Subcutaneous adipose tissue (tissue), 4 donors: ENCODE data around the gene ATF4. TPM values are rescaled to one million over a fixed set of nuclear protein-coding genes. Genes with fewer than 3 reads are reported as not detected.

Experiments
- total RNA-seq, 4 donors: library from RNA; depleted of rRNA; stranded (reverse); fragments of >200 nt; gene quantifications; one replicate each; pipeline ENCODE4 v1.1.0, GENCODE V29; 2016
- TF ChIP-seq, protein P1 (sequence below): fragments of 450-650 bp; IDR thresholded peaks from one replicate; pipeline ENCODE4 v1.5.1; 2016; ENCODE audit warnings: low read depth, mild to moderate bottlenecking, control low read depth, antibody characterized with exemption, moderate library complexity

ATF4 gene
- total RNA-seq, 4 donors from 2014 or later = 333 to 430 (median 399) TPM

DNA sequence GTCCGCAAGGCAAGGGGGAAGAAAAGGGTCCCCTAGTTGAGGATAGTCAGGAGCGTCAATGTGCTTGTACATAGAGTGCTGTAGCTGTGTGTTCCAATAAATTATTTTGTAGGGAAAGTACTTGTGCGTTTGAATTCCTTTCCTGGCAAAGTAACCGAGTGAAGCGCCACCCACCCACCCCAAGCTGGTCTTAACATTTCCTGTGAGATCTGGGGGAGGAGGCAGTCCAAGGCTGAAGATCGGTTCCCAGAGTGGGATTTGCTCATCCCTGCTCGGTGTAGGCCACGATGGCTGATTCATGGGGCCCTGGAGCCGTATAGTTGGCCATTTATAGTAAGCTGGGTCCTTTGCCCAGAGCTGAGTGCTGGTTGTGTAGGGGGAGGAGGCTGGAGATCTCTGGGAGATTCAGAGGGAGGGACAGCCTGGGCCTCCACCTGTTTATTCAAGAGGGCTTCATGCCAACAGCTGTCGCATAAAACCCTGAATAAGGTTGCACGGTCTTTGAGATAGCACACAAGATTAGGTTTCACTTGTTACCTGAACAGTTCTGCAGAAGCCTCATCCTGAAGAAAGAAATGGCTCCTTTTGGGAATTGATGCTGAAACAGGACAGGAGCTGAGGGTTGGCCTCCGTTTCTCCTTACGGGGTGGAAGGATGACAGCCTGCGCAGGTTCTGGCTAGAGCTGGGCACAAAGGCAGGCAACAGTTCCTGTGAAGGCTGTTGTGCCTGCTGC, 2.4 kb downstream of the ATF4 start:
- TF ChIP-seq, protein P1, sequence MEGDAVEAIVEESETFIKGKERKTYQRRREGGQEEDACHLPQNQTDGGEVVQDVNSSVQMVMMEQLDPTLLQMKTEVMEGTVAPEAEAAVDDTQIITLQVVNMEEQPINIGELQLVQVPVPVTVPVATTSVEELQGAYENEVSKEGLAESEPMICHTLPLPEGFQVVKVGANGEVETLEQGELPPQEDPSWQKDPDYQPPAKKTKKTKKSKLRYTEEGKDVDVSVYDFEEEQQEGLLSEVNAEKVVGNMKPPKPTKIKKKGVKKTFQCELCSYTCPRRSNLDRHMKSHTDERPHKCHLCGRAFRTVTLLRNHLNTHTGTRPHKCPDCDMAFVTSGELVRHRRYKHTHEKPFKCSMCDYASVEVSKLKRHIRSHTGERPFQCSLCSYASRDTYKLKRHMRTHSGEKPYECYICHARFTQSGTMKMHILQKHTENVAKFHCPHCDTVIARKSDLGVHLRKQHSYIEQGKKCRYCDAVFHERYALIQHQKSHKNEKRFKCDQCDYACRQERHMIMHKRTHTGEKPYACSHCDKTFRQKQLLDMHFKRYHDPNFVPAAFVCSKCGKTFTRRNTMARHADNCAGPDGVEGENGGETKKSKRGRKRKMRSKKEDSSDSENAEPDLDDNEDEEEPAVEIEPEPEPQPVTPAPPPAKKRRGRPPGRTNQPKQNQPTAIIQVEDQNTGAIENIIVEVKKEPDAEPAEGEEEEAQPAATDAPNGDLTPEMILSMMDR = no peak

DNA sequence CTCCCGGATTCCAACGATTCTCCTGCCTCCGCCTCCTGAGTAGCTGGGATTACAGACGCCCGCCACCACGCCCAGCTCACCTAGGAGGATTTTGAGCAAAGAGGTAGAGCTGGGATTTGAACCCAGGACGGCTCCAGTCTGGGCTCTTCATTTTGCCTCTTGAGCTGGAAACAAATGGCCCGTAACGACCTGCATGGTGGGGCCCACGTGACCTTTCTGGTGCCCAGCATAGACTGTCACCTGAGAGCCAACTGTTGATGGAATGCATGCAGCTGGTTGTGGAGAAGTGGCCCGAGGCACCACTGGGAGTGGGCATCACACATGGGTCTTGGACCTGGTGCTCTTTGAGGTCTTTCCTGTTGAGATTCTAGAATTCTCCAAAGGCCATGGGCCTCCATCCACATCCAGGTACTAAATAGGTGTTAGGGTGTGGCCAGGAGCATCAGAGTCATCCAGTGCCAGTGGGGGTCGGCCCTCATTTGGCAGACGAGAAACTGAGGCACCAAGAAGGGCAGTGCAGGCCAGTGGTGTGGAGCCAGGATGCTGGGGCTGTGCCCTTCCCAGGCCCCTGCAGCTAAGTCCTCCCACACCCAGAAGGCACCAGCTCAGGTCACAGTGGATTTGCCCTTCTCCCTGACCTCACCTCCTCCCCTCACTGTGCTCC, 3.9 kb downstream of the ATF4 start:
- TF ChIP-seq, protein P1 = no peak

DNA sequence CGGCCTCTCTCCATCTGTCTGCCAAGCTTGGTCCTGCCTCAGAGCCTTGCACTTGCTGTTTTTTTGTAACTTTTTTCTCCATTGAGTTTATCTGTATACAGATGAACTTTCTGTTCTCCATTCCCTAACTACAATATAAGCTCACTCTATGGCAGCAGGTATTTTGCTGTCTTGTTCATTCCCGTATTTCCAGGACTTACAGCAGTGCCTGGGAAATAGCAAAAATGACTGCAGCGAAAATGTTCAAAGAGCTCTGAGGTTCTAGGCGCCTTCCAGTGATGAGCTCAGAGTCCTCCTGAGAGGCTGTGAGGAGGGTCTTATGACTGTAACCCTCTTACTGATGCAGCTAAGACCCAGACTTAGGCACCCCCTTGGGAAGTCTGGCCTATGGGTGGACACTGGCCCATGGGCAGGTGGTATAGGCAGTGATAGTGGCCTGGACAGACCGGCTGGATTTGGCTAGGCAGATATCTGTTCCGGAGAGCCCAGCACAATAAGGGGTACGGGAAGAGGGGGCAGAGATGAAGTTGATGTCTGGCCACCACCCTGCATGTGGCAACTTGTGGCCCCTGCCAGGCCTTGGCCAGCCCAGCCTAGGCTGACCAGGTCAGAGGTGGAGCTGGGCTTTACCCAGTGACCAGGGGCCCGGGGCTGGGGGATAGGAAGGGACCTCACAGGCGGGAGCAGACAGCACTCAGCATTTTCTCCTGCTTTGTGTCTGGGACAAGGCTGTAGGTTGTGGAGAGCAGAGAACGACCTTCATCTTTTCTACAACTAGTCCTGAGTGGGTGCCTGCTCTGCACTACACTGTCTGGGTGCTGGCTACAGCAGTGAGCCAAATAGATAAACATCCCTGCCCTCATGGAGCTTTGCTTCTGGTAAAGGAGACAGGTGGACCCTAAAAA, 4.6 kb downstream of the ATF4 start:
- TF ChIP-seq, protein P1 = no peak

DNA sequence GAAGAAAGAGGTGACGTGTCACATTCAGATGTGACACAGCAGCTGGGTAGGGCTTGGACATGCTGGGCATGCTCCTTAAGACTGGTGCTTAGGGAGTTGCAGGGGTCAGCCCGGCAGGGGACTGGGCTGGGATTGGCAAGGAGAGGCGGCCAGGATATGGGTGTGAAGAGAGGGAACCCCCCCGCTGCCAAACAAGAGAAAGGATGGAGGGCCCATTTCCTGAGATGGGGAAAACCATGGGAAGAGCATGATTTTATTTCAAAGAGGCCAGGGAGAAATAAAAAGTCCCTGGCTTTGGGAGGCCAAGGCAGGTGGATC, 5.3 kb downstream of the ATF4 start:
- TF ChIP-seq, protein P1 = no peak

DNA sequence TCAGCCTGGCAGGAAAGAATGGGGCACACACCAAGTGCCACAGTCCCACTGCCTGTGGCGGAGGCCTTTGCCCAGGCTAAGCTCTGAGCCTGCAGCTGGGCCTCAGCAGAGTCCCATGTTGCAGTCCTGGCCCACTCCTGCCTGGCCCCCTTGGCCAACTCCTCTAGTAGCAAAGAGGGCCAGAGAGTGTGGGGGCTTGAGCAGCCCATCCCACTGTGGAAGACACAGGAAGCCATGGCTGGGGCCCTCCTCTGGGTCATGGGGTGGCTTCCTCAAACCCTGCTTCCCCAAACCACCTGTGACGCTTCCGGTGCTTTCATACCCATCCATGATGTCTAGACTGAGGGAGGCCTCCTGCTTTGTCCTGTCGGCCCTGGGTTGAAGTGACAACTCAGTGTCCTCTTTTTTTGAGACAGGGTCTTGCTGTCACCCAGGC, 6.4 kb downstream of the ATF4 start:
- TF ChIP-seq, protein P1 = no peak

DNA sequence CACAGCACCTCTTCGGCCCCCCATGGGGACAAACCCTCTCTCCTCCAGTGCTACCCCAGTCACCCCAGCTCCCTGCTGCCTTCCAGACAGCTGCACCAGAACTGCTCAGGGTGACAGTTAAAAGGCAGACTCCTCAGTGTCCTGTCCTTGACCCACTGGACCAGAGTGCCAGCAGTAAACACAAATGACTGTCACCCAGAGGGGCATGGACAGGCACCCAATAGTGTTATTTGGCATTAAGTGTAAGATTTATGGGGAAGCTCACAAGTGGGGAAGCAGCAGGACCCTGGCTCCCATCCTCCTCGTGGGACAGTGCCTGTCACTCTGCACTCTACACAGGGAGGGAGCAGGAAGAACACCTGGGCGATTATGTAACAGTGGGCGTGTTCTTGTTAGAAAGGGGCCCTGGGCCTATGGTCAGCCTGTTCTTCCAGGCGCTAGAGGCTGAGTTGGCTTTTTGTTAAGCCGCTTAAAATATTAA, 7.2 kb downstream of the ATF4 start:
- TF ChIP-seq, protein P1 = no peak
